ENCODE measurements around the gene DHRS2.

DNA sequence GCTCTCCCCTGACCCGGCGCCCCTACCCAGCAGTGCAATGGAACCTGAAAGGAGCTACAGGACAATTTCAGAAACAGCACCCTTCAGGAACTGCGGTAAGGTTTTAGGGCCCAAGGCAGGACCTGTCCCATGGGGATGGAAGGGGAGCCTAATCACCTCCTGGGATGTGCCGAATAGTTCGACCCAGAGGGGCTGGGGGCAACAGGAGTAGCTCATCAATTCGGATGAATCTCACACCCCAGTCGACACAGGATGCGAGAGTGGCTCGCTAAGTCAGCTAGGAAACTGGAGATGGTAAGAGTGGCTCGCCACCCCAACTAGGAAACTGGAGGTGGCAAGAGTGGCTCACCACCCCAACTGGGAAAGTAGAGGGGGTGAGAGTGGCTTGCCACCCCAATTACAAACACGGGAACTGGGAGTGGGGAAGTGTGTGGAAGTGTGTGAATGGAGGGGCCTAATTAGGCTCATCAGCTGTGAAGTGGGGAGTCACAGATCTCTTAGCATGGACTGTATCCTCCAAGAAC lies 57.1 kb downstream of the DHRS2 start:
- TF ChIP-seq, protein P1, sequence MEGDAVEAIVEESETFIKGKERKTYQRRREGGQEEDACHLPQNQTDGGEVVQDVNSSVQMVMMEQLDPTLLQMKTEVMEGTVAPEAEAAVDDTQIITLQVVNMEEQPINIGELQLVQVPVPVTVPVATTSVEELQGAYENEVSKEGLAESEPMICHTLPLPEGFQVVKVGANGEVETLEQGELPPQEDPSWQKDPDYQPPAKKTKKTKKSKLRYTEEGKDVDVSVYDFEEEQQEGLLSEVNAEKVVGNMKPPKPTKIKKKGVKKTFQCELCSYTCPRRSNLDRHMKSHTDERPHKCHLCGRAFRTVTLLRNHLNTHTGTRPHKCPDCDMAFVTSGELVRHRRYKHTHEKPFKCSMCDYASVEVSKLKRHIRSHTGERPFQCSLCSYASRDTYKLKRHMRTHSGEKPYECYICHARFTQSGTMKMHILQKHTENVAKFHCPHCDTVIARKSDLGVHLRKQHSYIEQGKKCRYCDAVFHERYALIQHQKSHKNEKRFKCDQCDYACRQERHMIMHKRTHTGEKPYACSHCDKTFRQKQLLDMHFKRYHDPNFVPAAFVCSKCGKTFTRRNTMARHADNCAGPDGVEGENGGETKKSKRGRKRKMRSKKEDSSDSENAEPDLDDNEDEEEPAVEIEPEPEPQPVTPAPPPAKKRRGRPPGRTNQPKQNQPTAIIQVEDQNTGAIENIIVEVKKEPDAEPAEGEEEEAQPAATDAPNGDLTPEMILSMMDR (IDR thresholded peaks at IDR 0.05; ENCODE audit: low read depth, low read length) = no peak
- no peak for TF ChIP-seq EZH2phosphoT487 (IDR thresholded peaks at IDR 0.05; ENCODE audit: low read depth)

Measured in OCI-LY3 (cell line).